Head of caudate nucleus (tissue), 42 donors: ENCODE results near the gene EVA1A.

ENCODE experiments used
- DNase-seq, 42 donors: peaks; one replicate each; pipeline versions ENCODE4 v3.0.0 to v3.0.0-alpha.2; 2020 to 2021; ENCODE audit warnings: mixed read lengths in 7 of 42
- intact Hi-C: fragments of 100-400 bp; cut with DNase I; formaldehyde crosslinking; loops from one replicate; pipeline ENCODE4 v1.15.0; 2022

EVA1A gene

DNA sequence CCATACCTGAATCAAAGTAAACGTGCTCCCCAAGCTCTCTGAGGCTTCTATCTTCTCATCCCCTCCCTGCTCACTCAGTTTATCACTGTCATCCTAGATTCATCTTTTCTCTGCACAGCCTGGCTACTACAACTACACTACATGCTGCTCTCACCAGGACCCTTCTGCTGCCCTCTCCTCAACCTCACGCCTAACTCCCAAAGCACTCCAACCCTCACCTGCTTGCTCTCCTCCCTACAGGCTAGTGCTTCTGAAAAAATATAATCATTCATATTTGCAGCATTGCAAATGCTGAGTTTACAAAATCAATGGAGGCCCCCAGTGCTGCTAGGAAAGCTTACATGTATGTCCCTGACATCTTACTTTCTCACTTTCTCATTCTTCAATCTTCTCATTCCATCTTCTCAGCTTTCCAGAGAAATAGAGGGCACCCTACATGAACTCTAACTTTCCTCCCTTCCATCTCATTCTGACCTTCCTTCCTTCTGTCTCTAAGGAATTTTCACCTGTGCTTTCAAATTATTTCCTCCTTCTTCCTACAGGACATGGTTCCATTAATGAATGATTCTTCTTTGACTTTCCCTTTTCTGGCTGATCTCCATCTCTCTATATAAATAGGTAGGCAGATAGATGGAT lies 36.3 kb downstream of the EVA1A start:
- DNase-seq = no peak
- intact Hi-C loops = no loop called here

DNA sequence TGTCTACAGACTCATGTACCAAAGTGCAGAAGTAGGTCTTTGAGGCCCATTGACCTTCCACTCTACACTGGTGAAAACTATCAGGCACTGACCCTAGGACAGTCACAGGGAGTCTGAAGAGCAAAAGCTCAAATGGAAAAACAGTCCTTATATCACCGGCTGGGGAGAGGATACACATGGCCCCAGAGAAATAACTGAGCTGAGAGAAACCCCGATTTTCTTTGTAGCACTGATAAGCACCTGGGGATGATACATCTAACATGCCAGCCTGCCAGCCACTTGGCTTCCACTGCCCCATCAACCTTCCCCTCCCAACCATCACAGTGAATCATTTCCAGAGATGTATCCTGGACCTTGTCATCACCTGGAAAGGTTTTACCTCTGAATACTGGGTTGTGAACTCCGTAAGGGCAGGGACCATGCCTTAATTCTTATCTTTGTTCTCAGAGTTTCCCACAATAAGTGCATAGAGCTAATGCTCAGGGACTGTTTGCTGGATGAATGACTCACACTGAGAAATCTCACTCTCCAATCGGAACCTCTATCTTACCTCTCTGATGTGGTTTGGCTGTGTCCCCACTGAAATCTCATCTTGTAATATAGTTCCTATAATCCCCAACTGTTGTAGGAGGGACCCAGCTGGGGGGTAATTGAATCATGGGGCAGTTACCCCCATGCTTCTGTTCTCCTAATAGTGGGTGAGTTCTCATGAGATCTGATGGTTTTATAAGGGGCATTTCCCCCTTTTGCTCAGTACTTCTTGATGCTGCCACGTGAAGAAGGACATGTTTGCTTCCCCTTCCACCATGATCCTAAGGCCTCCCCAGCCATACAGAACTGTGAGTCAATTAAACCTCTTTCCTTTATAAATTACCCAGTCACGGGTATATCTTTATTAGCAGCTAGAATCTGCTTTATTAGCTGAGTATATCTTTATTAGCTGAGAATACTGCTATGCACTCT lies 37.1 kb downstream of the EVA1A start:
- no peak for DNase-seq
- intact Hi-C loops = no loop called here

GRCh38 chr2:75522543-75523312 lies 38.0 kb downstream of the EVA1A start:
- intact Hi-C loops = no loop called here
- no peak for DNase-seq

- DNase-seq = no peak
These were observed 39.4 kb downstream of the EVA1A start for GRCh38 chr2:75521225-75521872.

GRCh38 chr2:75519843-75520242 lies 40.9 kb downstream of the EVA1A start:
- no peak for DNase-seq
- intact Hi-C loops = no loop called here

More at GRCh38 chr2:75521225-75521872, 39.4 kb downstream of the EVA1A start:
- intact Hi-C loops = no loop called here

- intact Hi-C loops = no loop called here
- DNase-seq = no peak
These were observed 41.9 kb downstream of the EVA1A start for GRCh38 chr2:75518638-75519465.

DNA sequence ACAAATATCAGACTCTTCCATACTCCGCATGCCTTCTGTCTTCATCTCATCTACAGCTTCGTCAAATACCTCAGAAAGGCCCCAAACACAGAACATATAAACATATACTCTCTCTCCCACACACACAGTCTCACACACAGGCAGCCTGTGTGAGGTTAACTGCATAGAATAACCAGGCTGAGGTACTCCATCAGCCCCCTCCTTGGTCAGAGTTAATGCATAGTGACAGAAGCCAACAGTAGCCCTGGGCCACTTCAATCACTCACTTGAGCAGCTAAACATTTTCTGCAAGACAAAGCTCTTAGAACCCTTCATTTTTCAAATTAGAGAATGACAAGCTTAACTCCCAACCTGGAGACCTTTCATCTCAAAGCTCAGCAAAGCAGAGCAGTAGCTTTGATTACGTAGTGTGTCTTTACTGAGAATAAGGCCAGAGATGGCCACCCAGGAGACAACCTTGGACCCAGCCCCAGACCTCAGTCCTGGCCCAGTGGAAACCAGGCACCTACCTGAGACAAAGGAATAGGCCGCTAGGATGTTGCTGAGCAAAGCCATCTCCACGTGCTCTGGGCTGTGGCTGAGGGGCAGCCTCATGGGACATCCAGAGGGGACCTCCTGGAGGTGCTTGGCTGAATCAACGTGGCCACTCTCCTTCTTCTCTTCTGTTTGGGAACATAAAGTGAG lies 43.0 kb downstream of the EVA1A start:
- intact Hi-C loops = no loop called here
- no peak for DNase-seq

DNA sequence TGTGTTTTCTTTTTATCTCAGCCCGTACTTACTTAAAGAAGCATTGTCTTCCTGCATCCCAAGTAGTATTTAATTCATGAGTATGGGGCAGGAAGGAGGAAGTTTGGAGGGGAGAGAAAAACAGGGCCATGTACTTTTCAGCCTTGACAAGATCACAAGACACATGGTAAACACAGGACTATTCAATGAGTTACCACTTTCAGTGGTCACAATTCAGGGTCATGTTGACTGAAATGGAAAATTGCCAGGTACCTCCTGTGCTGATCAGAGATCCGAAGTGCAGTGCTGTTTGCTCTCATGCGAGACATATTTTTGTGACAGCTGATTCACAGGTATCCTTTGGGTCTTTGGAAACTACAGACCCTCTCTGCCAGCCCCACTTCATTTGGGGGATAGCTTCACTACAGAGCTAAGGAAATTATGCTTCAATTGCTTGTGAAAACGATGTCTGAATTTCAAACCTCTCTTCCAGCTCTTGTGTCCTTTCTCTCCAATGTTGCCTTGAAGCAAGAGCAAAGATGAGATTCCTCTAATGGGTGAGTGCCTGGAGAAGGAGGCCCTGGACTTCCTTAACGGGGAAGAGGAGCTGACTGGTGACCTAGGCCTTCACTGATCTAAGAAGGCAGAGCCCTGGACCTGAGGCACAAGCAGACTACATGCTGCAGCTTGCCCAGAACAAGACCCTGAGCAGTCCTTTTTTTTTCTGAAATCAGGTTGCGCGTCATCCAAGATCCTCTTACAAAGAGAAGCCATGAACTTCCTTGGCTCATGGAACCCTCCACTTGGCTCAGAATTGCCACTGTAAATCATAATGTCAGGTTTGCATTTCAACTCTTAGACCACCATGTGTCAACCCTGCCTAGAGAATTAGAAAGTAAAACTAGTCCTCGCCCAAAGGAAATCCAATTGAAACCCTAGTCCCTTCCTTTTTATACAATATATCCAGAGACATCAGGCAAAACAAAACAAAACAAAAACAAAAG lies 44.1 kb downstream of the EVA1A start:
- no peak for DNase-seq
- intact Hi-C loops = no loop called here

DNA sequence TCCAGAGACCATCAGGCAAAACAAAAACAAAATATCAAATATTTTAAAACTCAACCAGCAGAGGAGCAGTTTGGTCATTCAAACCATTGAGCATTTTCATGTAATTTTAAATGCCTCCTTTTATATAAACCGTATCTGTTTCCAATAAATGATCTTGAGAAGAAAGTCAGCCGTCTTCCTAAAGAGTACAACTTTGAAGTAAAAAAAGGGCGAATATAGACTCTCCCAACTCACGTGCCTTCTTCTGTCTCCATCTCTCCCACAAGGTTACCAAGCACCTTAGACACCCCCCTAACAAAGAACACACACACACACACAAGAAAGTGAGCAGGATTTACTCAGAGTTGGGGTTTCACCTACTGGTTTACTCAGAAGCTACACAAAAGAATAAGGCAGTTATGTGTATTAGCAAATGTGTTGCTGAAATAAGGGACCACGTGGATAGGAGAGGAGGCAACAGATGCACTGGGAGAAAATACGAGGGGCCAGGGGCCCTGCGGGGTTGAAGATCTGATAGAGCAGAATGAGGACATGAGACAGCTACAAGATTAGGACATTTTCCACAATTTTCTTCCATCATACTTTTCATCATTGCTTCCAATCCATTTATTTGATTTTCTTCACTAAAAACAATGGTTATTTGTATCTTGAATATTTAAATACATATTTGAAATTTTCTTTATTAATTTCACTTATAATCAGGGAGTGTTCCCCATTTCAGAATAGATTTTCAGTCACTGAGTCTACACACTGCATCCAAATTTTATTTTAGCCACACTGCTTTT lies 45.0 kb downstream of the EVA1A start:
- no peak for DNase-seq
- intact Hi-C loops = no loop called here

DNA sequence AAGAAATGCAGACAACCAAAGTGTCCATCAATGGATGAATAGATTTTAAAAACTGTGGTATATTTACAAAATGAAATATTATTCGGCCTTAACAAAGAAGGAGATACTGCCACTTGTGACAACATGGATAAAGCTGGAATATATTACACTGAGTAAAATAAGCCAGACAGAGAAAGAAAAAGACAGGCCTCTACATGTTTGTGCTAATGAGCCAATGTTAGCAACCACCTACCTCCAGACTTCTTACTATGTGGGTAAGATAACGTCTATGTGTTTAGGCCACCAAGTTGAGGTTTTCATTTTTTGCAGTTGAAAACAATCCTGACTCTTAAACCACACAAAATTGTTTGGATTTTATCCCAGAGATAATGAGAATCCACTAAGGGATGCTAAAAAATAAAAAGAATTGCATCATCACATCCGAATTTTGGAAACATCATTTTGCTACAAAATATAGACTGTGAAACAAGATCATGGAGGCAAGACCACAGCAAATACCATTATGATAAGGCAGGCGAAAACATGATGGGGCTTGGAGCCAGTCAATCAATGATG lies 47.0 kb downstream of the EVA1A start:
- DNase-seq = no peak
- intact Hi-C loops = no loop called here

DNA sequence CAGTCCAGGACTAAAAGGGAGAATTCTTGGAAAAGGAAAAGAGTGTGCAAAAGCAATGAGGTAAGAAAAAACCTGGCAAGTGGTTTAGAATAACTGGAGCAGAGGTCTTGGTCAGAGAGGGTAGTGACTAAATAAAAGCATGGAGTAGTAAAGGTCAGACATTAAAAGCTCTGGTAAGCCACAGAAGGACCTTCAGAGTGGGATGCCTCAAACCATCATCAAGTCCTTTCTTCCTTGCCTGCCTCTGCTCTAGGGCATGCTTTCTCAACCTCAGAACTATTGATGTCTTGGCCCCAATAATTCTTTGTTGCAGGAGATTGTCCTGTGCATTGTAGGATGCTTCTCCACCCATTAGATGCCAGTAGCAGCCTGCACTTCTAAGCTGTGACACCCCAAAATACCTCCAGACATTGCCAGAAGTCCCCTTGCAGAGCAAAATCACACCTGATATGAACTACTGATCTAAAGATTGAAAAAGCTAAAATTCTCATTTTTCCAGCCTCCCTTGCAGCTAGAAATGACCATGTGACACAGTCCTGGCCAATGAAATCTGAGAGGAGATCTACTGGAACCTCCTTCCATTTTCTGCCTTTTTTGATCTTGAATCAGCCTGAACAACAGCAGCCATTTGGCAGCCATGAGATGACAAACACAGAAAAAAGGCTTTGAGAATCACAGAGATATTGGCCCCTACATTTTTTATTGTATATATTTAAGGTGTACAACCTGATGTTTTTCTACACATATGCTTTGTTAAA lies 48.1 kb downstream of the EVA1A start:
- DNase-seq = no peak
- intact Hi-C loops = no loop called here

- intact Hi-C loops = no loop called here
- no peak for DNase-seq
These were observed 54.5 kb downstream of the EVA1A start for GRCh38 chr2:75506101-75506697.

GRCh38 chr2:75505012-75505411 lies 55.7 kb downstream of the EVA1A start:
- no peak for DNase-seq
- intact Hi-C loops = no loop called here

DNA sequence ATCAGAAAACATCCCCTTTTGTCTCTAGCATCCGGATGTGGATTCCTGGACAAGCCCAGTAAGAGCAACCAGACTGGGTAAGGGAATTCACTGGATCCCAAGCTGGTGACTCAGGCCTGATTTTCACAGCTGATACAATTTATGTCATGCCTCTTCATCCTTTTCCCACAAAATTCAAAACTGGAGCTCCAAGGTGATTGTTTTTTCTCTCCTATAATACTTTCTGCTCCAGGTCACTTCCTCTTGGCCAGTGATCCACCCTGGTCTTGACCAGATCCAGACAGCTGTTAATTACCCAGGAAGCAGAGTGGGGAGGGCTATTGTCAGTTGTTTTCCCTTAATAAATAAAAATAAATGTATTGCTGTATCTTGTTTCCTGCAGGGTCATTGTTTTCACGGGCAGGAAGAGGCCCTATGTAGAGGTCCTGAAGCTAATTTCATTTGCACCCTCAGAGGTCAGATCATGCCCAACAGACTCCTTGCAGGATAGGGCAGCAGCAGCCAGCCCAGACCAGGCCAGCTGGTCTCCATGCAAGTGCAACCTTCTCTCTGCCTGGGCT lies 57.6 kb downstream of the EVA1A start:
- intact Hi-C loops = no loop called here
- no peak for DNase-seq
